K562 (cell line): ENCODE data around the gene TMPRSS9. TPM values are rescaled to one million over a fixed set of nuclear protein-coding genes. Genes with fewer than 3 reads are reported as not detected.

Source experiments
- ATAC-seq: fragments of 200-7000 bp; cut with Tn5 transposase; 3 replicates; pipeline ENCODE4 v1.9.1; 2020; ENCODE audit warnings: moderate library complexity
- BruUV-seq: library from RNA; stranded (reverse); fragments of 400-500 nt; replicated peaks from 2 replicates; lab custom pipeline; 2021; lab: Mats Ljungman, UMichigan
- CTCF ChIA-PET: fragments of 300-600 bp; formaldehyde crosslinking; extraction: SDS; loops from one replicate; lab custom pipeline; 2021; ENCODE audit warnings: low intra/inter-chr PET ratio; lab: Yijun Ruan, JAX
- POLR2A ChIA-PET: fragments of 300-600, 350-650 bp; sonication (Branson Sonifier 250); formaldehyde crosslinking; extraction: SDS; loops from one replicate; lab custom pipeline; 2021; ENCODE audit warnings: antibody characterized with exemption, inconsistent platforms; lab: Yijun Ruan, JAX
- DNase-seq, 4 experiments: peaks; one replicate each; pipeline versions ENCODE4 v3.0.0 to v3.0.0-alpha.2; 2011 to 2018; ENCODE audit warnings: low spot score in 3 of 4, mixed read lengths in 3 of 4; ENCODE audit errors: extremely low read depth in 1 of 4
- FAIRE-seq: peaks from 2 replicates; lab custom pipeline; 2011; peaks lifted over from hg19 to GRCh38; lab: Jason Lieb, UNC
- H2AFZ ChIP-seq: 2 replicates; pipeline ENCODE4 v1.6.0; 2011; ENCODE audit warnings: low read depth, low read length, control low read depth, inconsistent platforms
- H3K27ac ChIP-seq: fragments of 200-600 bp; 3 replicates; pipeline ENCODE4 v1.8.0; 2011; ENCODE audit warnings: low read depth, mild to moderate bottlenecking, control low read depth, inconsistent platforms, low read length, moderate library complexity, mixed read lengths; ENCODE audit errors: extremely low read depth
- H3K27me3 ChIP-seq, 2 experiments: fragments of 300-600 bp in 1 of 2; 2 replicates in 1 of 2; 3 replicates in 1 of 2; pipeline versions ENCODE4 v1.6.0 to v1.8.0; 2011; ENCODE audit warnings: inconsistent platforms in 2 of 2, low read length in 2 of 2, mild to moderate bottlenecking in 1 of 2, mixed read lengths in 1 of 2, moderate library complexity in 1 of 2; ENCODE audit not compliant: control insufficient read depth in 2 of 2, insufficient read depth in 2 of 2
- H3K36me3 ChIP-seq: fragments of 300-600 bp; 3 replicates; pipeline ENCODE4 v1.8.0; 2011; ENCODE audit warnings: mild to moderate bottlenecking, low read length, inconsistent platforms; ENCODE audit not compliant: control insufficient read depth, insufficient read depth
- H3K4me1 ChIP-seq, 2 experiments: fragments of 200-600 bp in 1 of 2; replicated peaks in 1 of 2; 2 replicates in 1 of 2; 3 replicates in 1 of 2; pipeline versions ENCODE4 v1.5.1 to v1.8.0; 2011; ENCODE audit warnings: inconsistent platforms in 2 of 2, low read length in 2 of 2, mild to moderate bottlenecking in 1 of 2, mixed read lengths in 1 of 2, moderate library complexity in 1 of 2; ENCODE audit not compliant: control insufficient read depth in 2 of 2, insufficient read depth in 2 of 2
- H3K4me2 ChIP-seq: 2 replicates; pipeline ENCODE4 v1.6.1; 2011; ENCODE audit warnings: low read length, control low read depth, inconsistent platforms, mixed read lengths; ENCODE audit not compliant: insufficient read depth
- H3K4me3 ChIP-seq: fragments of 200-600 bp; sonication (generic), shearing (Covaris generic); 2 replicates; pipeline ENCODE4 v1.5.1; 2016; ENCODE audit warnings: control low read depth, inconsistent platforms
- H3K79me2 ChIP-seq: fragments of 200-600 bp; 3 replicates; pipeline ENCODE4 v1.8.0; 2011; ENCODE audit warnings: low read length, inconsistent platforms; ENCODE audit not compliant: control insufficient read depth, insufficient read depth
- H3K9ac ChIP-seq, 2 experiments: 2 replicates each; pipeline versions ENCODE4 v1.6.0 to v1.6.1; 2011; ENCODE audit warnings: low read depth in 2 of 2, low read length in 2 of 2, control low read depth in 1 of 2, inconsistent platforms in 1 of 2, mild to moderate bottlenecking in 1 of 2, mixed read lengths in 1 of 2; ENCODE audit not compliant: insufficient read depth in 1 of 2
- H3K9me1 ChIP-seq: one replicate; pipeline ENCODE4 v1.6.0; 2011; ENCODE audit warnings: inconsistent platforms, mild to moderate bottlenecking, low read length, moderate library complexity; ENCODE audit not compliant: control insufficient read depth, insufficient read depth
- H3K9me3 ChIP-seq: replicated peaks from 2 replicates; pipeline ENCODE4 v1.5.1; 2011; ENCODE audit warnings: low read depth, low read length, inconsistent platforms; ENCODE audit not compliant: control insufficient read depth, insufficient read depth
- H4K20me1 ChIP-seq: replicated peaks from 2 replicates; pipeline ENCODE4 v1.6.1; 2011; ENCODE audit warnings: low read length, inconsistent platforms, mixed read lengths; ENCODE audit not compliant: control insufficient read depth, insufficient read depth
- ERF ChIP-seq: fragments of 450-650 bp; formaldehyde crosslinking; IDR thresholded peaks from 2 replicates; pipeline ENCODE4 v1.4.0; 2020; ENCODE audit warnings: mild to moderate bottlenecking, mixed read lengths
- HDAC2 ChIP-seq: fragments of 450-650 bp; IDR thresholded peaks from 2 replicates; pipeline ENCODE4 v1.6.1; 2016; ENCODE audit warnings: mild to moderate bottlenecking
- NCOA6 ChIP-seq: fragments of 450-650 bp; IDR thresholded peaks from 2 replicates; pipeline ENCODE4 v1.6.1; 2017; ENCODE audit warnings: mild to moderate bottlenecking
- PCBP1 ChIP-seq: fragments of 200-400 bp; formaldehyde crosslinking; IDR thresholded peaks from 2 replicates; pipeline ENCODE4 v1.6.1; 2018; ENCODE audit warnings: mild to moderate bottlenecking, low read depth, low read length; ENCODE audit not compliant: poor library complexity, severe bottlenecking
- VEZF1 ChIP-seq: fragments of 200-800 bp; sonication (Bioruptor generic); IDR thresholded peaks from 2 replicates; pipeline ENCODE4 v1.6.1; 2017; ENCODE audit warnings: missing genetic modification characterization, missing compliant biosample characterization
- ZFP91 ChIP-seq: sonication (generic); formaldehyde crosslinking; IDR thresholded peaks from 2 replicates; pipeline ENCODE4 v1.8.0; 2022; ENCODE audit warnings: mild to moderate bottlenecking, missing genetic modification reagents
- ZNF511 ChIP-seq: sonication (generic); formaldehyde crosslinking; IDR thresholded peaks from 2 replicates; pipeline ENCODE4 v1.8.0; 2022; ENCODE audit warnings: mild to moderate bottlenecking, missing genetic modification reagents
- ZNF592 ChIP-seq: fragments of 450-650 bp; IDR thresholded peaks from 2 replicates; pipeline ENCODE4 v1.6.1; 2017; ENCODE audit warnings: antibody characterized with exemption, mild to moderate bottlenecking
- WGBS: fragments of 100-300 bp; shearing (Covaris generic); methylation state at CpG from one replicate; pipeline ENCODE4 v1.1.6; 2016; ENCODE audit warnings: low coverage, mixed read lengths; ENCODE audit not compliant: insufficient coverage; ENCODE audit errors: missing lambda C conversion rate; 5-methylcytosine and 5-hydroxymethylcytosine counted together
- in situ Hi-C: fragments of 300-500 bp; cut with MboI; formaldehyde crosslinking; loops from 4 replicates; pipeline ENCODE4 v1.15.0; 2018; ENCODE audit warnings: inconsistent platforms, mixed read lengths
- intact Hi-C: fragments of 100-400 bp; cut with micrococcal nuclease; formaldehyde crosslinking; loops from 2 replicates; pipeline ENCODE4 v1.14.2; 2022
- polyA plus RNA-seq, 8 experiments: library from polyadenylated mRNA; depleted of rRNA in 4 of 8; stranded (reverse) in 5 of 8; unstranded in 3 of 8; fragments of >200 nt; fragmentation: Nextera tagmentation in 2 of 8; fragmentation: Illumina TruSeq in 1 of 8; extraction: Ambion mirVana in 2 of 8; extraction: Trizol in 1 of 8; gene quantifications; 2 replicates each; pipeline versions ENCODE4 v1.2.1 to v1.2.3, GENCODE V29; 2011 to 2014; ENCODE audit warnings: inconsistent platforms in 1 of 8, missing spikeins in 1 of 8
- total RNA-seq, 7 experiments: library from RNA; depleted of rRNA in 6 of 7; stranded (reverse); fragments of >200 nt in 6 of 7; fragmentation: Illumina TruSeq in 2 of 7; extraction: Trizol in 2 of 7; gene quantifications; 2 replicates each; pipeline versions ENCODE4 v1.2.1 to v1.2.3, GENCODE V29; 2011 to 2021; ENCODE audit warnings: low replicate concordance in 1 of 7

The TMPRSS9 gene
- total and polyA plus RNA-seq, 9 of the 15 experiments (the other 6 are each of a cell fraction or from before 2014, with no cell fraction given), result 0.01 to 0.03 TPM; not detected in 7

GRCh38 chr19:2328401-2329148, 31.5 kb upstream of the TMPRSS9 start, which contains the start of the genes LSM7 and SPPL2B:
Gene LSM7 (minus strand): TSS chr19:2328586. CDS start chr19:2328566, 20 bp downstream.
Gene SPPL2B (plus strand): TSS chr19:2328684. CDS start chr19:2328710, 26 bp downstream.
- peak within 1 kb of the TSS; percentile 88 for H3K4me2 ChIP-seq
- H3K36me3 ChIP-seq, result peaks cover 43% of the 10 kb centered on the region
- peak; percentile 95 to 99 (median 97) for DNase-seq
- no peaks in the 10 kb centered on the region for H3K9me1 ChIP-seq
- H2AFZ ChIP-seq, result peak within 1 kb of the TSS; percentile 76
- H3K9me3 ChIP-seq, result no peaks in the 10 kb centered on the region
- peak within 1 kb of the TSS; percentile 74 for H3K27ac ChIP-seq
- FAIRE-seq, result peak; percentile 86
- H3K9ac ChIP-seq, result peak within 1 kb of the TSS; percentile 90 to 99
- no peaks in the 10 kb centered on the region for H3K27me3 ChIP-seq
- ATAC-seq, result peak; percentile 86
- in situ Hi-C loops (no loop called here), intact Hi-C loops (loop anchor here (10.0 kb wide), 1 partner anchor 56 kb away; no protein-coding TSS in a partner anchor)
- H4K20me1 ChIP-seq, result no peaks in the 10 kb centered on the region
- BruUV-seq, result no TSS peak
- under 1% methylated on average over 66 of the region's 89 CpGs for WGBS
- peaks cover 83% of the 10 kb centered on the region for H3K79me2 ChIP-seq
- peak within 1 kb of the TSS; percentile 98 for H3K4me3 ChIP-seq
- ChIA-PET CTCF (no interaction called here), POLR2A (interaction anchor here (0.6 to 2.2 kb wide), 4 partner anchors 11 to 83 kb away, joined by 3 to 13 read pairs (median 4); no protein-coding TSS in a partner anchor)
- peaks cover 28 to 73% of the 10 kb centered on the region in 2 experiments; a peak in 4 of 5 replicates for H3K4me1 ChIP-seq
- TF ChIP-seq PCBP1 (no peak), NCOA6 (no peak), ZNF592 (peak; percentile 28; the same call in 1 of the 2 replicates), HDAC2 (no peak), ERF (CRISPR knock-in tag) (no peak), ZNF511 (CRISPR knock-in tag) (peak; percentile 61; the same call in 1 of the 2 replicates), ZFP91 (no peak), VEZF1 (CRISPR knock-in tag) (peak; percentile 23; the same call in 1 of the 2 replicates)
